ENCODE data around the gene POU2F3. TPM values are rescaled to one million over a fixed set of nuclear protein-coding genes. Genes with fewer than 3 reads are reported as not detected.

POU2F3 gene
- total RNA-seq, 1 experiment from 2014 or later: not detected

- H3K36me3 Mint-ChIP-seq (ENCODE audit: insufficient read depth, unreplicated experiment): no peaks in the 10 kb centered on the region
- H3K9me3 Mint-ChIP-seq (ENCODE audit: unreplicated experiment): no peaks in the 10 kb centered on the region
- no peak for DNase-seq
- no peak overlapping the region for H3K4me3 ChIP-seq (ENCODE audit: low read depth, low read length)
- TF ChIP-seq, protein P1, sequence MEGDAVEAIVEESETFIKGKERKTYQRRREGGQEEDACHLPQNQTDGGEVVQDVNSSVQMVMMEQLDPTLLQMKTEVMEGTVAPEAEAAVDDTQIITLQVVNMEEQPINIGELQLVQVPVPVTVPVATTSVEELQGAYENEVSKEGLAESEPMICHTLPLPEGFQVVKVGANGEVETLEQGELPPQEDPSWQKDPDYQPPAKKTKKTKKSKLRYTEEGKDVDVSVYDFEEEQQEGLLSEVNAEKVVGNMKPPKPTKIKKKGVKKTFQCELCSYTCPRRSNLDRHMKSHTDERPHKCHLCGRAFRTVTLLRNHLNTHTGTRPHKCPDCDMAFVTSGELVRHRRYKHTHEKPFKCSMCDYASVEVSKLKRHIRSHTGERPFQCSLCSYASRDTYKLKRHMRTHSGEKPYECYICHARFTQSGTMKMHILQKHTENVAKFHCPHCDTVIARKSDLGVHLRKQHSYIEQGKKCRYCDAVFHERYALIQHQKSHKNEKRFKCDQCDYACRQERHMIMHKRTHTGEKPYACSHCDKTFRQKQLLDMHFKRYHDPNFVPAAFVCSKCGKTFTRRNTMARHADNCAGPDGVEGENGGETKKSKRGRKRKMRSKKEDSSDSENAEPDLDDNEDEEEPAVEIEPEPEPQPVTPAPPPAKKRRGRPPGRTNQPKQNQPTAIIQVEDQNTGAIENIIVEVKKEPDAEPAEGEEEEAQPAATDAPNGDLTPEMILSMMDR (IDR thresholded peaks at IDR 0.05; ENCODE audit: insufficient read depth in 1 of 2, low read depth in 1 of 2, low read length in 1 of 2, severe bottlenecking in 1 of 2, unreplicated experiment in 1 of 2): no peak
- H3K4me1 ChIP-seq: peaks cover 24% of the 10 kb centered on the region
- H3K4me1 Mint-ChIP-seq (ENCODE audit: low read depth, unreplicated experiment): peaks cover 16% of the 10 kb centered on the region
- no peaks in the 10 kb centered on the region for H3K9me3 ChIP-seq
- intact Hi-C loops (cut with micrococcal nuclease; ENCODE audit: unreplicated experiment): no loop called here
- no peaks in the 10 kb centered on the region for H3K27me3 Mint-ChIP-seq (ENCODE audit: insufficient read depth, unreplicated experiment)
- H3K4me3 Mint-ChIP-seq (ENCODE audit: unreplicated experiment): no peak overlapping the region
- ChIA-PET POLR2A (no interaction called here), CTCF (interaction anchor here (3.1 kb wide), 1 partner anchor 15 kb away, joined by 20 read pairs; no protein-coding TSS in a partner anchor)
- BruUV-seq (replicated peaks): no TSS peak
- H3K27me3 ChIP-seq (replicated peaks; ENCODE audit: control insufficient read depth, insufficient read depth, low read length): no peaks in the 10 kb centered on the region
- no peak overlapping the region for H3K27ac Mint-ChIP-seq (ENCODE audit: unreplicated experiment)
- H3K36me3 ChIP-seq (ENCODE audit: control insufficient read depth, insufficient read depth, low read length): no peaks in the 10 kb centered on the region
Measured at GRCh38 chr11:120318906-120319305, 79.0 kb downstream of the POU2F3 start.

GRCh38 chr11:120324932-120325810 is 85.2 kb downstream of the POU2F3 start, which contains the start of gene TLCD5:
Gene TLCD5 (plus strand): TSS chr11:120325299. CDS start chr11:120327442, 2,143 bp downstream.
- CTCF ChIA-PET: interaction anchor here (0.6 to 2.7 kb wide), 2 partner anchors 11 to 22 kb away, joined by 3 to 9 read pairs; partner anchors contain the start of gene ARHGEF12
- Mint-ChIP-seq H3K9me3 (ENCODE audit: unreplicated experiment) (no peaks in the 10 kb centered on the region), H3K27ac (ENCODE audit: unreplicated experiment) (peak within 1 kb of the TSS; percentile 67), H3K4me1 (ENCODE audit: low read depth, unreplicated experiment) (peaks cover 19% of the 10 kb centered on the region), H3K27me3 (ENCODE audit: insufficient read depth, unreplicated experiment) (peaks cover 2% of the 10 kb centered on the region), H3K4me3 (ENCODE audit: unreplicated experiment) (peak within 1 kb of the TSS; percentile 78), H3K36me3 (ENCODE audit: insufficient read depth, unreplicated experiment) (peaks cover 6% of the 10 kb centered on the region)
- no TSS peak for BruUV-seq (replicated peaks)
- Histone ChIP-seq H3K4me1 (peaks cover 26% of the 10 kb centered on the region), H3K27me3 (replicated peaks; ENCODE audit: control insufficient read depth, insufficient read depth, low read length) (no peaks in the 10 kb centered on the region), H3K4me3 (ENCODE audit: low read depth, low read length) (peak within 1 kb of the TSS; percentile 88), H3K36me3 (ENCODE audit: control insufficient read depth, insufficient read depth, low read length) (no peaks in the 10 kb centered on the region), H3K9me3 (no peaks in the 10 kb centered on the region)
- POLR2A ChIA-PET: interaction anchor here (0.6 to 0.8 kb wide), 2 partner anchors 22 to 600 kb away, joined by 3 read pairs; no protein-coding TSS in a partner anchor
- TF ChIP-seq, protein P1 (IDR thresholded peaks at IDR 0.05; ENCODE audit: insufficient read depth in 1 of 2, low read depth in 1 of 2, low read length in 1 of 2, severe bottlenecking in 1 of 2, unreplicated experiment in 1 of 2): peak in 1 of 2 experiments; percentile 57
- DNase-seq: peak; percentile 86 to 91
- intact Hi-C loops (cut with micrococcal nuclease; ENCODE audit: unreplicated experiment): no loop called here

GRCh38 chr11:120326228-120326627 is 86.3 kb downstream of the POU2F3 start:
- no peaks in the 10 kb centered on the region for H3K9me3 ChIP-seq
- DNase-seq: no peak
- ChIA-PET POLR2A (no interaction called here), CTCF (interaction anchor here (0.6 to 2.7 kb wide), 3 partner anchors 10 to 23 kb away, joined by 3 to 9 read pairs (median 4); partner anchors contain the start of gene ARHGEF12)
- Mint-ChIP-seq H3K4me1 (ENCODE audit: low read depth, unreplicated experiment) (peaks cover 27% of the 10 kb centered on the region), H3K27ac (ENCODE audit: unreplicated experiment) (peak overlapping the region; percentile 67), H3K4me3 (ENCODE audit: unreplicated experiment) (peak overlapping the region; percentile 78), H3K9me3 (ENCODE audit: unreplicated experiment) (no peaks in the 10 kb centered on the region), H3K36me3 (ENCODE audit: insufficient read depth, unreplicated experiment) (peaks cover 8% of the 10 kb centered on the region), H3K27me3 (ENCODE audit: insufficient read depth, unreplicated experiment) (peaks cover 2% of the 10 kb centered on the region)
- TF ChIP-seq, protein P1 (IDR thresholded peaks at IDR 0.05; ENCODE audit: insufficient read depth in 1 of 2, low read depth in 1 of 2, low read length in 1 of 2, severe bottlenecking in 1 of 2, unreplicated experiment in 1 of 2): no peak
- intact Hi-C loops (cut with micrococcal nuclease; ENCODE audit: unreplicated experiment): no loop called here
- peaks cover 29% of the 10 kb centered on the region for H3K4me1 ChIP-seq
- BruUV-seq (replicated peaks): no TSS peak
- no peak overlapping the region; the same call in 1 of the 2 replicates for H3K4me3 ChIP-seq (ENCODE audit: low read depth, low read length)
- H3K27me3 ChIP-seq (replicated peaks; ENCODE audit: control insufficient read depth, insufficient read depth, low read length): no peaks in the 10 kb centered on the region
- no peaks in the 10 kb centered on the region for H3K36me3 ChIP-seq (ENCODE audit: control insufficient read depth, insufficient read depth, low read length)
